Measurements from ENCODE around the gene GIMD1. TPM values are rescaled to one million over a fixed set of nuclear protein-coding genes. Genes with fewer than 3 reads are reported as not detected.
A peak's percentile ranks its signal among the peaks of the same experiment; 100 is the strongest.

The GIMD1 gene
- total RNA-seq, 4 donors from 2014 or later, result not detected

GRCh38 chr4:106384878-106385277, 16.3 kb upstream of the GIMD1 start:
- no peak for TF ChIP-seq CTCF (IDR thresholded peaks at IDR 0.05)
- DNase-seq (ENCODE audit: low spot score), result no peak
- ATAC-seq (ENCODE audit: low FRiP score), result no peak

GRCh38 chr4:106380179-106380578, 11.6 kb upstream of the GIMD1 start:
- DNase-seq (ENCODE audit: low spot score) (no peak), ATAC-seq (ENCODE audit: low FRiP score) (no peak)
- TF ChIP-seq CTCF (IDR thresholded peaks at IDR 0.05), result no peak

GRCh38 chr4:106373026-106373425, 4.4 kb upstream of the GIMD1 start:
- no peak for TF ChIP-seq CTCF (IDR thresholded peaks at IDR 0.05)
- no peak for DNase-seq (ENCODE audit: low spot score)
- ATAC-seq (ENCODE audit: low FRiP score), result no peak

- DNase-seq (ENCODE audit: low spot score) (no peak), ATAC-seq (ENCODE audit: low FRiP score) (no peak)
- TF ChIP-seq CTCF (IDR thresholded peaks at IDR 0.05), result no peak
Observed at GRCh38 chr4:106371161-106371560, 2.6 kb upstream of the GIMD1 start.

- ATAC-seq (ENCODE audit: low FRiP score), result no peak
- DNase-seq (ENCODE audit: low spot score), result no peak
- no peak for TF ChIP-seq CTCF (IDR thresholded peaks at IDR 0.05)
Observed at GRCh38 chr4:106370214-106370613, 1.6 kb upstream of the GIMD1 start.

GRCh38 chr4:106369456-106370060, 980 bp upstream of the GIMD1 start:
- ATAC-seq (ENCODE audit: low FRiP score) (peak; percentile 63), DNase-seq (ENCODE audit: low spot score) (no peak)
- peak in 1 of 3 donors; percentile 17 for TF ChIP-seq CTCF (IDR thresholded peaks at IDR 0.05)

- TF ChIP-seq CTCF (IDR thresholded peaks at IDR 0.05), result no peak
- ATAC-seq (ENCODE audit: low FRiP score) (no peak), DNase-seq (ENCODE audit: low spot score) (no peak)
Observed at GRCh38 chr4:106367072-106367471, 1.5 kb downstream of the GIMD1 start.

All from omental fat pad (tissue), 4 donors.